ENCODE results near the gene HIPK2. TPM values are rescaled to one million over a fixed set of nuclear protein-coding genes. Genes with fewer than 3 reads are reported as not detected.

The HIPK2 gene
- total and polyA plus RNA-seq, 8 donors: 3.4 to 103 (median 38.6) TPM

DNA sequence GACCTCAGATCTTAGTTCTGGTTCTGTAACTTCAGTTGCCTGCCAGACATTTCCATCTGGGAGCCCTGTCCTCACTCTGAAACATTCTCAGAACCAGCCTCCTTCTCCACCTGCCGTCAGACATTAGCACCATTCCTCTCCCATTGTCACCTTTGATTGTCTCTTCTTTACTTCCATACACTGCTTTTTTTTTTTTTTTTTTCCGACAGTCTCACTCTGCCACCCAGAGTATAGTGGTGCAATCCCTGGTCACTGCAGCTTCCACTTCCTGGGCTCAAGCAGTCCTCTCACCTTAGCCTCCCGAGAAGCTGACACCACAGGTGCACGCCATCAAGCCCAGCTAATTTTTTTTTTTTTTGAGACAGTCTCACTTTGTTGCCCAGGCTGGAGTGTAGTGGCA, 21.1 kb upstream of the HIPK2 start:
- TF ChIP-seq EP300 (IDR thresholded peaks at IDR 0.05) (no peak), CTCF (IDR thresholded peaks at IDR 0.05) (no peak), POLR2AphosphoS5 (IDR thresholded peaks at IDR 0.05) (no peak)
- Histone ChIP-seq H3K9me3 (peaks cover 0 to 6% (median 0%) of the 10 kb centered on the region in 4 donors), H3K27ac (no peak overlapping the region), H3K36me3 (no peaks in the 10 kb centered on the region), H3K27me3 (no peaks in the 10 kb centered on the region), H3K4me1 (peaks cover 6 to 19% (median 9%) of the 10 kb centered on the region in 4 donors), H3K4me3 (no peak overlapping the region)
- intact Hi-C loops (cut with DNase I; ENCODE audit: low total_unique reads): no loop called here
- WGBS, 5 donors: 74 to 100% (median 94%) methylated on average over 3 to 4 of the region's 4 CpGs
- DNase-seq: no peak

DNA sequence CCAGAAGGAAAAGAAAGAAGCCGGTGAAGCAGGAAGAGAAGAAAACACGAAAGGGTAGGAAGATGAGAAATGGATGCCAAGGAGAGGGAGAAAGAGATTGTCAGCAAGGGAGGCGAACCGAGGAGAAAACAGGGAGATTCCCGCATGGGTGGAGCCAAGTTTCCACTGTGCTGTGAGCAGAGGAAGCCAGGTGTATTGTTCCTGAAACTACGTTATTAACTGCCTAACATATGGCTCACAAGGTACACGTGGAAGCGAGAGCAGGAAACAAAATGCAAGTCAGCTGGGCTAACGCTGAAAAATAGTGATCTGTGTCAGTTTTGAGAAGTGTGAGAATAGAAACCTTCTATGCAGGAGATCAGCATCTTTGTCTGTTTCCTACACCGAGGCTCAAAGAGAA, 20.4 kb upstream of the HIPK2 start:
- TF ChIP-seq CTCF (IDR thresholded peaks at IDR 0.05) (no peak), POLR2AphosphoS5 (IDR thresholded peaks at IDR 0.05) (no peak), POLR2A (IDR thresholded peaks at IDR 0.05) (no peak), EP300 (IDR thresholded peaks at IDR 0.05) (no peak)
- peak; percentile 52 for DNase-seq
- WGBS, 5 donors: 24 to 34% (median 31%) methylated on average over 10 of the region's 10 CpGs
- no peaks in the 10 kb centered on the region for H3K27me3 ChIP-seq
- no peaks in the 10 kb centered on the region for H3K9me3 ChIP-seq
- no peak overlapping the region for H3K27ac ChIP-seq
- no peaks in the 10 kb centered on the region for H3K36me3 ChIP-seq
- H3K4me1 ChIP-seq: peaks cover 6 to 19% (median 9%) of the 10 kb centered on the region in 4 donors
- intact Hi-C loops (cut with DNase I; ENCODE audit: low total_unique reads): no loop called here
- no peak overlapping the region for H3K4me3 ChIP-seq

GRCh38 chr7:139797607-139798006, 19.8 kb upstream of the HIPK2 start:
- Histone ChIP-seq H3K36me3 (no peaks in the 10 kb centered on the region), H3K9me3 (no peaks in the 10 kb centered on the region), H3K4me1 (peaks cover 6 to 19% (median 9%) of the 10 kb centered on the region in 4 donors), H3K4me3 (no peak overlapping the region), H3K27ac (no peak overlapping the region), H3K27me3 (no peaks in the 10 kb centered on the region)
- DNase-seq: no peak
- intact Hi-C loops (cut with DNase I; ENCODE audit: low total_unique reads): no loop called here
- TF ChIP-seq EP300 (IDR thresholded peaks at IDR 0.05) (no peak), POLR2AphosphoS5 (IDR thresholded peaks at IDR 0.05) (no peak), CTCF (IDR thresholded peaks at IDR 0.05) (no peak)
- 67 to 84% (median 71%) methylated on average over 2 of the region's 2 CpGs for WGBS, 5 donors

GRCh38 chr7:139791316-139791715, 13.5 kb upstream of the HIPK2 start:
- Histone ChIP-seq H3K27ac (no peak overlapping the region), H3K4me3 (no peak overlapping the region), H3K4me1 (no peaks in the 10 kb centered on the region), H3K27me3 (no peaks in the 10 kb centered on the region), H3K36me3 (no peaks in the 10 kb centered on the region), H3K9me3 (no peaks in the 10 kb centered on the region)
- TF ChIP-seq POLR2A (IDR thresholded peaks at IDR 0.05) (no peak), CTCF (IDR thresholded peaks at IDR 0.05) (no peak), EP300 (IDR thresholded peaks at IDR 0.05) (no peak), POLR2AphosphoS5 (IDR thresholded peaks at IDR 0.05) (no peak)
- intact Hi-C loops (cut with DNase I; ENCODE audit: low total_unique reads): no loop called here
- 92 to 96% (median 93%) methylated on average over 3 to 7 of the region's 7 CpGs for WGBS, 5 donors
- no peak for DNase-seq

All from stomach (tissue), 9 donors.